Heart left ventricle (tissue), 16 donors: ENCODE measurements around the gene ABCC1. TPM values are rescaled to one million over a fixed set of nuclear protein-coding genes. Genes with fewer than 3 reads are reported as not detected.
"Not testable (repeated sequence)": the region's sequence is repeated elsewhere in the genome, so short reads cannot be mapped to it uniquely, and the experiment has no call there.

Experiments used
- ATAC-seq, 4 donors: fragments of 200-7000 bp; cut with Tn5 transposase; one replicate each; pipeline ENCODE4 v1.9.1; 2020 to 2022; ENCODE audit warnings: moderate library complexity in 4 of 4, mild to moderate bottlenecking in 3 of 4, moderate number of reproducible peaks in 1 of 4
- DNase-seq, 5 donors: peaks; one replicate each; pipeline ENCODE4 v3.0.0-alpha.2; 2020
- H3K27ac ChIP-seq, 12 donors: fragments of 200-600 bp; sonication (generic) in 4 of 12; one replicate each; pipeline versions ENCODE4 v1.5.0 to v1.8.0; 2016 to 2022; ENCODE audit warnings: mild to moderate bottlenecking in 2 of 12
- H3K27me3 ChIP-seq, 9 donors: fragments of 200-600 bp; sonication (generic) in 2 of 9; one replicate each; pipeline versions ENCODE4 v1.5.1 to v1.8.0; 2016 to 2022; ENCODE audit warnings: mild to moderate bottlenecking in 3 of 9
- H3K36me3 ChIP-seq, 9 donors: fragments of 200-600 bp; sonication (generic) in 2 of 9; one replicate each; pipeline versions ENCODE4 v1.5.0 to v1.8.0; 2018 to 2022; ENCODE audit warnings: mild to moderate bottlenecking in 2 of 9
- H3K4me1 ChIP-seq, 12 donors: fragments of 200-600 bp; sonication (generic) in 4 of 12; one replicate each; pipeline versions ENCODE4 v1.5.0 to v1.8.0; 2016 to 2022; ENCODE audit warnings: mild to moderate bottlenecking in 3 of 12
- H3K4me3 ChIP-seq, 12 donors: fragments of 200-600 bp; sonication (generic) in 4 of 12; one replicate each; pipeline versions ENCODE4 v1.5.0 to v1.8.0; 2017 to 2022; ENCODE audit warnings: mild to moderate bottlenecking in 9 of 12, moderate library complexity in 4 of 12
- H3K9me3 ChIP-seq, 12 donors: fragments of 200-600 bp; sonication (generic) in 4 of 12; one replicate each; pipeline versions ENCODE4 v1.5.0 to v1.8.0; 2016 to 2022; ENCODE audit warnings: mild to moderate bottlenecking in 1 of 12
- CTCF ChIP-seq, 12 donors: fragments of 200-600 bp; sonication (generic) in 4 of 12; IDR thresholded peaks; one replicate each; pipeline versions ENCODE4 v1.5.0 to v1.8.0; 2018 to 2022; ENCODE audit warnings: antibody characterized with exemption in 12 of 12, mild to moderate bottlenecking in 5 of 12
- POLR2A ChIP-seq, 2 donors: fragments of 450-650 bp; IDR thresholded peaks; one replicate each; pipeline ENCODE4 v1.6.1; 2017; ENCODE audit warnings: antibody characterized with exemption in 2 of 2, mild to moderate bottlenecking in 2 of 2, moderate library complexity in 2 of 2
- WGBS, 4 donors: extraction: QIAGEN DNeasy Blood & Tissue Kit in 2 of 4; methylation state at CpG; one replicate each; pipeline versions ENCODE4 v1.1.5 to v1.1.7; 2013 to 2018; 5-methylcytosine and 5-hydroxymethylcytosine counted together
- intact Hi-C, 10 donors: fragments of 100-400 bp; cut with DNase I; formaldehyde crosslinking; loops; one replicate each; pipeline versions ENCODE4 v1.11.1 to v1.14.2; 2022
- polyA plus RNA-seq, 2 donors: library from polyadenylated mRNA; stranded (reverse); fragments of 200-250 nt; gene quantifications; one replicate each; pipeline ENCODE4 v1.2.3, GENCODE V29; 2013
- total RNA-seq, 9 donors: library from RNA; depleted of rRNA in 2 of 9; stranded (reverse); fragments of >200 nt in 2 of 9; fragmentation: NEBNext Ultra II Directional in 3 of 9; extraction: Animal tissue kit (Norgen Biotek cat#: 25700) in 3 of 9; gene quantifications; one replicate each; pipeline versions ENCODE4 v1.1.0 to v1.2.4, GENCODE V29; 2016 to 2023
- donor health status: ischemic (EF 13 %, LVEDD 7.1; RV severe dilation, severe dysfunction).
- donor health status: healthy with polysubstance abuse.
- donor health status: DM: no; HTN: yes; CAD: no.
- donor health status: DM: no; HTN: no; CAD: no.
- donor health status: ischemic (EF 25% LVEDD 6.9; RV normal size, moderate dysfunction).
- donor health status: ischemic (EF 25% LVEDD 5.7; RV mildly dilated, moderate dysfunction).
- donor health status: healthy.
- donor health status: DM: yes; HTN: yes; CAD: no.
- donor health status: ischemic (EF 35%, LVEDD 5.7; RV mildly dilated, moderate dysfunction).
- donor health status: nonischemic (EF 11% LVEDD 7.7; RV severe dilation, severe dysfunction).
- donor health status: DM: yes; HTN: yes; CAD: no.
- donor health status: PGD.
- donor health status: ischemic (EF 29% LVEDD 5.4; RV normal size, mild dysfunction).
- donor health status: nonischemic (EF 23%, LVEDD 6.1; RV moderate dilation, normal function).

ABCC1 gene
- total and polyA plus RNA-seq, 11 donors = 8.1 to 28.0 (median 22.4) TPM

GRCh38 chr16:15953477-15953876 is 4.1 kb downstream of the ABCC1 start:
- no peak for ATAC-seq
- Histone ChIP-seq H3K4me3 (no peak overlapping the region), H3K27ac (peak overlapping the region in 1 of 12 donors; percentile 13), H3K9me3 (no peaks in the 10 kb centered on the region), H3K4me1 (peaks cover 0 to 68% (median 21%) of the 10 kb centered on the region in 12 donors), H3K36me3 (no peaks in the 10 kb centered on the region), H3K27me3 (no peaks in the 10 kb centered on the region)
- DNase-seq = no peak
- intact Hi-C loops = loop anchor here in 3 of 10 donors (5.0 to 10.0 kb wide), 3 partner anchors 54 to 101 kb away; no protein-coding TSS in a partner anchor
- 80 to 97% (median 94%) methylated on average over 8 of the region's 8 CpGs for WGBS, 4 donors
- TF ChIP-seq POLR2A (IDR thresholded peaks at IDR 0.05) (no peak), CTCF (IDR thresholded peaks at IDR 0.05) (no peak)

- peaks cover 0 to 69% (median 20%) of the 10 kb centered on the region in 12 donors for H3K4me1 ChIP-seq
- TF ChIP-seq CTCF (IDR thresholded peaks at IDR 0.05) (no peak), POLR2A (IDR thresholded peaks at IDR 0.05) (no peak)
Measured at GRCh38 chr16:15953929-15954813, 4.8 kb downstream of the ABCC1 start.

GRCh38 chr16:15954814-15955151 is 5.4 kb downstream of the ABCC1 start:
- DNase-seq (peak in 2 of 5 donors; percentile 47 to 73), ATAC-seq (peak in 3 of 4 donors; percentile 18 to 62 (median 38))
- H3K4me3 ChIP-seq = no peak overlapping the region
- 70 to 77% (median 77%) methylated on average over 11 of the region's 11 CpGs for WGBS, 4 donors
- H3K27me3 ChIP-seq = no peaks in the 10 kb centered on the region
- H3K36me3 ChIP-seq = no peaks in the 10 kb centered on the region
- no peaks in the 10 kb centered on the region for H3K9me3 ChIP-seq
- peaks cover 0 to 75% (median 22%) of the 10 kb centered on the region in 12 donors for H3K4me1 ChIP-seq
- intact Hi-C loops = loop anchor here in 4 of 10 donors (5.0 to 10.0 kb wide), 4 partner anchors 43 to 100 kb away; no protein-coding TSS in a partner anchor
- no peak for TF ChIP-seq POLR2A (IDR thresholded peaks at IDR 0.05)
- no peak for TF ChIP-seq CTCF (IDR thresholded peaks at IDR 0.05)
- H3K27ac ChIP-seq = peak overlapping the region in 2 of 12 donors; percentile 34 to 75

More at GRCh38 chr16:15953929-15954813, 4.8 kb downstream of the ABCC1 start:
- Histone ChIP-seq H3K9me3 (no peaks in the 10 kb centered on the region), H3K27ac (peak overlapping the region in 2 of 12 donors; percentile 15 to 75), H3K27me3 (no peaks in the 10 kb centered on the region), H3K36me3 (no peaks in the 10 kb centered on the region), H3K4me3 (no peak overlapping the region)
- intact Hi-C loops = loop anchor here in 3 of 10 donors (5.0 to 10.0 kb wide), 3 partner anchors 53 to 101 kb away; no protein-coding TSS in a partner anchor
- no peak for ATAC-seq
- WGBS, 4 donors = 78 to 86% (median 83%) methylated on average over 17 of the region's 17 CpGs
- no peak for DNase-seq

GRCh38 chr16:15955425-15955824 is 6.0 kb downstream of the ABCC1 start:
- 88 to 98% (median 97%) methylated on average over 4 of the region's 4 CpGs for WGBS, 4 donors
- Histone ChIP-seq H3K36me3 (no peaks in the 10 kb centered on the region), H3K9me3 (no peaks in the 10 kb centered on the region), H3K4me1 (peaks cover 0 to 79% (median 23%) of the 10 kb centered on the region in 12 donors), H3K27me3 (no peaks in the 10 kb centered on the region), H3K27ac (peak overlapping the region in 1 of 12 donors; percentile 75), H3K4me3 (no peak overlapping the region)
- ATAC-seq = no peak
- TF ChIP-seq POLR2A (IDR thresholded peaks at IDR 0.05) = no peak
- no peak for TF ChIP-seq CTCF (IDR thresholded peaks at IDR 0.05)
- no peak for DNase-seq
- intact Hi-C loops = loop anchor here in 3 of 10 donors (5.0 to 10.0 kb wide), 3 partner anchors 42 to 99 kb away; no protein-coding TSS in a partner anchor

- H3K9me3 ChIP-seq, DNase-seq, ATAC-seq, H3K27me3 ChIP-seq, H3K36me3 ChIP-seq, H3K27ac ChIP-seq, H3K4me3 ChIP-seq: not testable (repeated sequence)
- intact Hi-C loops = loop anchor here in 3 of 10 donors (5.0 to 10.0 kb wide), 3 partner anchors 41 to 99 kb away; no protein-coding TSS in a partner anchor
- 91 to 97% (median 94%) methylated on average over 6 of the region's 6 CpGs for WGBS, 4 donors
- peaks cover 0 to 79% (median 20%) of the 10 kb centered on the region in 12 donors for H3K4me1 ChIP-seq
Measured at GRCh38 chr16:15956106-15956505, 6.7 kb downstream of the ABCC1 start.
